H1 (cell line): Measurements from ENCODE around the gene RNF38. TPM values are rescaled to one million over a fixed set of nuclear protein-coding genes. Genes with fewer than 3 reads are reported as not detected.

Experiments used
- CTCF ChIA-PET: fragments of 300-600 bp; sonication (Branson Sonifier 250); formaldehyde crosslinking; loops from one replicate; lab custom pipeline; 2021; ENCODE audit not compliant: partially characterized antibody; lab: Charles Lee
- POLR2A ChIA-PET: fragments of 300-600 bp; sonication (Branson Sonifier 250); formaldehyde crosslinking; loops from one replicate; lab custom pipeline; 2021; ENCODE audit warnings: inconsistent platforms; ENCODE audit not compliant: partially characterized antibody; lab: Charles Lee
- DNase-seq, 2 experiments: peaks; one replicate each; pipeline versions ENCODE4 v3.0.0 to v3.0.0-alpha.2; 2010 to 2022; ENCODE audit warnings: low spot score in 2 of 2, low read depth in 1 of 2, mixed read lengths in 1 of 2
- FAIRE-seq: peaks from 2 replicates; lab custom pipeline; 2011; peaks lifted over from hg19 to GRCh38; lab: Jason Lieb, UNC
- H2AFZ ChIP-seq: 2 replicates; pipeline ENCODE4 v1.8.1; 2012; ENCODE audit warnings: low read length, inconsistent platforms
- H2AK5ac ChIP-seq: 2 replicates; pipeline ENCODE4 v1.6.1; 2013; ENCODE audit warnings: low read depth, low read length
- H2BK120ac ChIP-seq: replicated peaks from 2 replicates; pipeline ENCODE3; 2013; ENCODE audit warnings: low read depth, low read length, inconsistent platforms
- H2BK12ac ChIP-seq: 2 replicates; pipeline ENCODE4 v1.6.1; 2013; ENCODE audit warnings: low read depth, low read length
- H2BK15ac ChIP-seq: 2 replicates; pipeline ENCODE4 v1.6.1; 2013; ENCODE audit warnings: low read length
- H2BK20ac ChIP-seq: 2 replicates; pipeline ENCODE4 v1.6.1; 2013; ENCODE audit warnings: low read length
- H2BK5ac ChIP-seq: 2 replicates; pipeline ENCODE4 v1.6.1; 2013; ENCODE audit warnings: low read depth, low read length
- H3K14ac ChIP-seq: 2 replicates; pipeline ENCODE4 v1.6.1; 2013; ENCODE audit warnings: inconsistent platforms; ENCODE audit not compliant: insufficient read length
- H3K18ac ChIP-seq: 2 replicates; pipeline ENCODE4 v1.6.1; 2013; ENCODE audit warnings: low read length; ENCODE audit errors: extremely low read depth
- H3K23ac ChIP-seq: 2 replicates; pipeline ENCODE4 v1.6.1; 2013; ENCODE audit warnings: inconsistent platforms; ENCODE audit not compliant: insufficient read length
- H3K23me2 ChIP-seq: 2 replicates; pipeline ENCODE4 v1.6.1; 2013; ENCODE audit warnings: low read depth, low read length
- H3K27ac ChIP-seq: 2 replicates; pipeline ENCODE4 v1.6.1; 2011; ENCODE audit warnings: low read depth, low read length, inconsistent platforms
- H3K27me3 ChIP-seq, 4 experiments: replicated peaks in 1 of 4; 1 replicate in 1 of 4; 2 replicates in 3 of 4; pipeline versions ENCODE4 v1.6.1 to v1.8.1; 2011 to 2013; ENCODE audit warnings: low read length in 3 of 4, mild to moderate bottlenecking in 3 of 4, inconsistent platforms in 2 of 4, mixed read lengths in 2 of 4, moderate library complexity in 1 of 4; ENCODE audit not compliant: control insufficient read depth in 3 of 4, insufficient read depth in 3 of 4; ENCODE audit errors: extremely low read depth in 1 of 4
- H3K36me3 ChIP-seq, 4 experiments: 2 replicates each; pipeline versions ENCODE4 v1.6.1 to v1.8.1; 2011 to 2013; ENCODE audit warnings: mild to moderate bottlenecking in 4 of 4, low read length in 3 of 4, moderate library complexity in 2 of 4, control low read depth in 1 of 4, inconsistent platforms in 1 of 4; ENCODE audit not compliant: insufficient read depth in 4 of 4, control insufficient read depth in 2 of 4
- H3K4ac ChIP-seq: replicated peaks from 2 replicates; pipeline ENCODE3; 2013; ENCODE audit warnings: low read length, low read depth, mixed read lengths, inconsistent platforms; ENCODE audit not compliant: insufficient read length
- H3K4me1 ChIP-seq, 4 experiments: replicated peaks in 1 of 4; 1 replicate in 1 of 4; 2 replicates in 3 of 4; pipeline versions ENCODE4 v1.6.1 to v1.8.1; 2011 to 2013; ENCODE audit warnings: low read length in 3 of 4, inconsistent platforms in 2 of 4, mixed read lengths in 1 of 4; ENCODE audit not compliant: insufficient read depth in 4 of 4, control insufficient read depth in 3 of 4
- H3K4me2 ChIP-seq, 2 experiments: 2 replicates each; pipeline versions ENCODE4 v1.6.1 to v1.8.1; 2011 to 2013; ENCODE audit warnings: low read depth in 2 of 2, low read length in 2 of 2, control low read depth in 1 of 2, inconsistent platforms in 1 of 2, mild to moderate bottlenecking in 1 of 2; ENCODE audit not compliant: insufficient read depth in 1 of 2
- H3K4me3 ChIP-seq, 4 experiments: fragments of 200-600, 300-600 bp in 1 of 4; sonication (generic), shearing (Covaris generic), sonication (Bioruptor Twin) in 1 of 4; 2 replicates each; pipeline versions ENCODE4 v1.5.1 to v1.8.1; 2011 to 2016; ENCODE audit warnings: low read length in 4 of 4, low read depth in 3 of 4, control low read depth in 2 of 4, inconsistent platforms in 2 of 4, mild to moderate bottlenecking in 2 of 4, mixed read lengths in 1 of 4, moderate library complexity in 1 of 4; ENCODE audit not compliant: insufficient read depth in 2 of 4; ENCODE audit errors: extremely low read depth in 1 of 4
- H3K56ac ChIP-seq: replicated peaks from 2 replicates; pipeline ENCODE3; 2013; ENCODE audit warnings: low read depth, mild to moderate bottlenecking, mixed read lengths, low read length, inconsistent platforms; ENCODE audit not compliant: insufficient read length
- H3K79me1 ChIP-seq: 2 replicates; pipeline ENCODE4 v1.6.1; 2013; ENCODE audit warnings: low read depth, low read length, control low read depth
- H3K79me2 ChIP-seq, 2 experiments: 2 replicates each; pipeline versions ENCODE4 v1.6.1 to v1.8.1; 2012 to 2013; ENCODE audit warnings: low read length in 2 of 2, mild to moderate bottlenecking in 2 of 2, inconsistent platforms in 1 of 2; ENCODE audit not compliant: insufficient read depth in 2 of 2, control insufficient read depth in 1 of 2
- H3K9ac ChIP-seq, 4 experiments: replicated peaks in 1 of 4; 1 replicate in 1 of 4; 2 replicates in 3 of 4; pipeline versions ENCODE4 v1.6.1 to v1.8.1; 2011 to 2013; ENCODE audit warnings: low read depth in 3 of 4, low read length in 3 of 4, control low read depth in 2 of 4, mild to moderate bottlenecking in 2 of 4, moderate library complexity in 2 of 4, inconsistent platforms in 1 of 4; ENCODE audit errors: extremely low read depth in 1 of 4
- H3K9me3 ChIP-seq, 2 experiments: 2 replicates each; pipeline versions ENCODE4 v1.6.1 to v1.8.1; 2012 to 2013; ENCODE audit warnings: mild to moderate bottlenecking in 2 of 2, moderate library complexity in 2 of 2, control low read depth in 1 of 2, inconsistent platforms in 1 of 2, low read depth in 1 of 2, low read length in 1 of 2, mixed read lengths in 1 of 2; ENCODE audit not compliant: insufficient read depth in 2 of 2
- H4K20me1 ChIP-seq, 2 experiments: replicated peaks in 1 of 2; 2 replicates each; pipeline versions ENCODE3 to v1.8.1; 2011 to 2013; ENCODE audit warnings: inconsistent platforms in 2 of 2, low read length in 2 of 2, mild to moderate bottlenecking in 1 of 2; ENCODE audit not compliant: insufficient read depth in 2 of 2, control insufficient read depth in 1 of 2
- H4K5ac ChIP-seq: 2 replicates; pipeline ENCODE4 v1.6.1; 2013; ENCODE audit warnings: low read length, low read depth, mixed read lengths, inconsistent platforms; ENCODE audit not compliant: insufficient read length
- H4K8ac ChIP-seq: 2 replicates; pipeline ENCODE4 v1.8.0; 2013; ENCODE audit warnings: mild to moderate bottlenecking, moderate library complexity, low read length, inconsistent platforms; ENCODE audit not compliant: insufficient read depth; ENCODE audit errors: extremely low read depth
- H4K91ac ChIP-seq: replicated peaks from 2 replicates; pipeline ENCODE3; 2013; ENCODE audit warnings: low read length, mixed read lengths, inconsistent platforms; ENCODE audit not compliant: insufficient read length
- CTCF ChIP-seq, 3 experiments: IDR thresholded peaks; 1 replicate in 2 of 3; 2 replicates in 1 of 3; pipeline versions ENCODE4 v1.5.1 to v1.6.1; 2011; ENCODE audit warnings: low read length in 3 of 3, mild to moderate bottlenecking in 3 of 3, inconsistent platforms in 2 of 3, low read depth in 1 of 3, moderate library complexity in 1 of 3; ENCODE audit not compliant: insufficient read depth in 1 of 3; ENCODE audit errors: control extremely low read depth in 1 of 3
- GABPA ChIP-seq: IDR thresholded peaks from 2 replicates; pipeline ENCODE4 v1.6.1; 2011; ENCODE audit warnings: mild to moderate bottlenecking, low read length, moderate library complexity, borderline replicate concordance; ENCODE audit not compliant: insufficient read depth
- POLR2AphosphoS5 ChIP-seq: IDR thresholded peaks from 2 replicates; pipeline ENCODE4 v1.6.1; 2011; ENCODE audit warnings: low read depth, low read length
- SIN3A ChIP-seq, 2 experiments: IDR thresholded peaks in 1 of 2; conservative IDR thresholded peaks in 1 of 2; 2 replicates each; pipeline ENCODE4 v1.6.1; 2011 to 2012; ENCODE audit warnings: low read length in 2 of 2, improper control_type of control experiment in 1 of 2, low read depth in 1 of 2, mild to moderate bottlenecking in 1 of 2
- SIRT6 ChIP-seq: IDR thresholded peaks from one replicate; pipeline ENCODE4 v1.7.1; 2012; ENCODE audit warnings: low read length, inconsistent platforms
- SRF ChIP-seq: IDR thresholded peaks from 2 replicates; pipeline ENCODE4 v1.6.1; 2011; ENCODE audit warnings: mild to moderate bottlenecking, low read depth, low read length, moderate library complexity
- TAF1 ChIP-seq: IDR thresholded peaks from 2 replicates; pipeline ENCODE4 v1.6.1; 2011; ENCODE audit warnings: mild to moderate bottlenecking, low read depth, low read length
- TEAD4 ChIP-seq: IDR thresholded peaks from 2 replicates; pipeline ENCODE4 v1.6.1; 2012; ENCODE audit warnings: low read depth, low read length, inconsistent platforms, mixed read lengths
- WGBS, 2 experiments: shearing (Covaris generic) in 1 of 2; methylation state at CpG; one replicate each; pipeline versions ENCODE4 v1.1.6 to v1.1.7; 2013 to 2015; ENCODE audit warnings: low lambda C conversion rate in 2 of 2, mixed read lengths in 2 of 2, inconsistent platforms in 1 of 2, low coverage in 1 of 2, missing lambda C conversion rate in 1 of 2; ENCODE audit not compliant: insufficient replicate concordance in 2 of 2, insufficient coverage in 1 of 2, insufficient read length in 1 of 2; ENCODE audit errors: extremely low coverage in 1 of 2, missing lambda C conversion rate in 1 of 2; 5-methylcytosine and 5-hydroxymethylcytosine counted together
- polyA plus RNA-seq, 7 experiments: library from polyadenylated mRNA; depleted of rRNA in 3 of 7; stranded (reverse) in 5 of 7; unstranded in 2 of 7; fragments of >200 nt in 5 of 7; fragments of 200-250 nt in 2 of 7; gene quantifications; 1 replicate in 5 of 7; 2 replicates in 1 of 7; 4 replicates in 1 of 7; pipeline versions ENCODE4 v1.2.1 to v1.2.3, GENCODE V29; 2011 to 2013; ENCODE audit warnings: missing spikeins in 2 of 7, mixed read lengths in 2 of 7
- total RNA-seq: library from RNA; stranded (reverse); fragmentation: NEBNext Ultra II Directional; extraction: Animal tissue kit (Norgen Biotek cat#: 25700); gene quantifications from 2 replicates; pipeline ENCODE4 v1.2.1, GENCODE V29; 2021

Gene RNF38
- total and polyA plus RNA-seq, 2 of the 8 experiments (the other 6 are each of a cell fraction or from before 2014, with no cell fraction given) = 54.9 to 60.9 TPM

- CTCF ChIA-PET = interaction anchor here (0.7 to 8.8 kb wide), 17 partner anchors 8 to 279 kb away, joined by 3 to 68 read pairs (median 4); partner anchors contain the start of gene RNF38
- H4K91ac ChIP-seq = no peak overlapping the region
- TF ChIP-seq CTCF (IDR thresholded peaks at IDR 0.05; ENCODE audit: control extremely low read depth in 1 of 3, insufficient read depth in 1 of 3, low read depth in 1 of 3, low read length in 3 of 3) (peak; percentile 12 to 42 (median 37); a peak in 3 of 4 replicates), SRF (no peak), POLR2AphosphoS5 (0 out of 2 replicates have a peak, but pooled peaks have one; percentile 9), TEAD4 (no peak), TAF1 (no peak), GABPA (no peak), SIRT6 (no peak), SIN3A (conservative IDR thresholded peaks at IDR 0.05 in 1 of 2, IDR thresholded peaks at IDR 0.05 in 1 of 2; ENCODE audit: low read depth in 1 of 2, low read length in 2 of 2) (no peak)
Measured at GRCh38 chr9:36415822-36416525, 15.9 kb upstream of the RNF38 start.

More at GRCh38 chr9:36415822-36416525, 15.9 kb upstream of the RNF38 start:
- Histone ChIP-seq H3K9me3 (no peaks in the 10 kb centered on the region), H3K56ac (no peak overlapping the region), H3K23me2 (no peaks in the 10 kb centered on the region), H3K9ac (no peak overlapping the region), H3K18ac (0 out of 2 replicates have a peak overlapping the region, but pooled peaks have one; percentile 38), H3K4me2 (peak overlapping the region; percentile 48 to 60; a peak in 3 of 4 replicates), H4K8ac (no peak overlapping the region), H3K4ac (no peak overlapping the region), H2BK5ac (no peak overlapping the region), H3K4me3 (peak overlapping the region in 1 of 4 experiments; percentile 23; a peak in 1 of 8 replicates), H3K27ac (no peak overlapping the region), H3K14ac (no peak overlapping the region), H2BK120ac (no peak overlapping the region), H3K23ac (no peak overlapping the region), H2BK15ac (no peak overlapping the region), H3K36me3 (peaks cover 0 to 5% (median under 1%) of the 10 kb centered on the region in 4 experiments; a peak in 3 of 8 replicates), H4K20me1 (peaks cover 4% of the 10 kb centered on the region in 2 experiments), H3K79me1 (peaks cover 7% of the 10 kb centered on the region; the same call in 1 of the 2 replicates), H4K5ac (no peak overlapping the region), H2BK20ac (no peak overlapping the region), H2AFZ (no peak overlapping the region), H3K79me2 (peaks cover 6 to 56% of the 10 kb centered on the region in 2 experiments; a peak in 3 of 4 replicates), H2AK5ac (no peak overlapping the region), H3K4me1 (peaks cover 0 to 9% (median 4%) of the 10 kb centered on the region in 4 experiments; a peak in 3 of 7 replicates), H2BK12ac (no peak overlapping the region), H3K27me3 (no peaks in the 10 kb centered on the region)
- 60% methylated on average over 9 of the region's 11 CpGs; no CpG with 5 or more reads in 1 of the 2 experiments for WGBS, 2 experiments
- DNase-seq (peak; percentile 27 to 59), FAIRE-seq (no peak)
- POLR2A ChIA-PET = interaction anchor here (0.6 to 1.1 kb wide), 4 partner anchors 16 to 70 kb away, joined by 3 to 4 read pairs (median 3); partner anchors contain the start of gene RNF38
